Prostate gland (tissue), 2 donors: ENCODE results near the gene MARCHF11.

ENCODE experiments used
- POLR2A ChIP-seq: fragments of 450-650 bp; IDR thresholded peaks from one replicate; pipeline ENCODE4 v1.6.1; 2016; ENCODE audit warnings: antibody characterized with exemption, mild to moderate bottlenecking
- POLR2AphosphoS5 ChIP-seq: sonication (generic); formaldehyde crosslinking; IDR thresholded peaks from one replicate; pipeline ENCODE4 v1.6.1; 2017; ENCODE audit warnings: antibody characterized with exemption
- TF ChIP-seq, protein P1 (sequence below), 4 experiments: fragments of 200-600 bp in 2 of 4; fragments of 450-650 bp in 2 of 4; sonication (generic) in 2 of 4; IDR thresholded peaks; 1 replicate in 3 of 4; 2 replicates in 1 of 4; pipeline ENCODE4 v1.5.1; 2016 to 2019; ENCODE audit warnings: antibody characterized with exemption in 4 of 4, mild to moderate bottlenecking in 2 of 4, moderate library complexity in 2 of 4

DNA sequence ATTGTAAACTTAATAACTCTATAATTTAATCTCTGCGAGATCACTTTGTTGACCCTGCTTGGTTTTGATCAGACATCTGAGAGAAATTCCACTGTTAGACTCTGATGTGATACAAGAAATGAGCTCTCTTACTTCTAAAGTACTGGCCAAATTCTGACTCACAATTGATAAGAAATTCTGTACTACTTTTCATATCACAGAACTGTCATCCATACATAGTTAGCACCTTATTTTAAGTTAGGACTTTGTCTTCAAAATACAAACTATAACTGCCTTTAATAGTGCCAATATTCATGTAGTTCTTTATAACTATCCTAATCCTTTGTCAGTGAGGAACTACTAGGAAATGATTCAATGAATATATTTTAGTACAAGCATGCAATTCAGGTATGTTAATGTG is 23.4 kb downstream of the MARCHF11 start:
- TF ChIP-seq, protein P1, sequence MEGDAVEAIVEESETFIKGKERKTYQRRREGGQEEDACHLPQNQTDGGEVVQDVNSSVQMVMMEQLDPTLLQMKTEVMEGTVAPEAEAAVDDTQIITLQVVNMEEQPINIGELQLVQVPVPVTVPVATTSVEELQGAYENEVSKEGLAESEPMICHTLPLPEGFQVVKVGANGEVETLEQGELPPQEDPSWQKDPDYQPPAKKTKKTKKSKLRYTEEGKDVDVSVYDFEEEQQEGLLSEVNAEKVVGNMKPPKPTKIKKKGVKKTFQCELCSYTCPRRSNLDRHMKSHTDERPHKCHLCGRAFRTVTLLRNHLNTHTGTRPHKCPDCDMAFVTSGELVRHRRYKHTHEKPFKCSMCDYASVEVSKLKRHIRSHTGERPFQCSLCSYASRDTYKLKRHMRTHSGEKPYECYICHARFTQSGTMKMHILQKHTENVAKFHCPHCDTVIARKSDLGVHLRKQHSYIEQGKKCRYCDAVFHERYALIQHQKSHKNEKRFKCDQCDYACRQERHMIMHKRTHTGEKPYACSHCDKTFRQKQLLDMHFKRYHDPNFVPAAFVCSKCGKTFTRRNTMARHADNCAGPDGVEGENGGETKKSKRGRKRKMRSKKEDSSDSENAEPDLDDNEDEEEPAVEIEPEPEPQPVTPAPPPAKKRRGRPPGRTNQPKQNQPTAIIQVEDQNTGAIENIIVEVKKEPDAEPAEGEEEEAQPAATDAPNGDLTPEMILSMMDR (IDR thresholded peaks at IDR 0.05): no peak
- TF ChIP-seq POLR2A: no peak
- no peak for TF ChIP-seq POLR2AphosphoS5
